A549 treated with CORT108297 at 1 μM for 4 hours (cell line): ENCODE data around the gene FNDC8. TPM values are rescaled to one million over a fixed set of nuclear protein-coding genes. Genes with fewer than 3 reads are reported as not detected.

Source experiments
- total RNA-seq: library from RNA; stranded (reverse); fragments of 200-300 nt; extraction: Qiagen RNA extraction; gene quantifications from 5 replicates; pipeline ENCODE4 v1.2.3, GENCODE V29; 2022

FNDC8 gene
- total RNA-seq, result not detected in 5 replicates

GRCh38 chr17:35121315-35121714, at the start of gene FNDC8:
FNDC8 (plus strand) TSS chr17:35121615; CDS start chr17:35121694, 79 bp downstream.

GRCh38 chr17:35119370-35120165, 1.8 kb upstream of the FNDC8 start, which contains the start of gene RAD51D:
RAD51D (minus strand) TSS chr17:35119860; CDS start chr17:35119613, 247 bp downstream.

DNA sequence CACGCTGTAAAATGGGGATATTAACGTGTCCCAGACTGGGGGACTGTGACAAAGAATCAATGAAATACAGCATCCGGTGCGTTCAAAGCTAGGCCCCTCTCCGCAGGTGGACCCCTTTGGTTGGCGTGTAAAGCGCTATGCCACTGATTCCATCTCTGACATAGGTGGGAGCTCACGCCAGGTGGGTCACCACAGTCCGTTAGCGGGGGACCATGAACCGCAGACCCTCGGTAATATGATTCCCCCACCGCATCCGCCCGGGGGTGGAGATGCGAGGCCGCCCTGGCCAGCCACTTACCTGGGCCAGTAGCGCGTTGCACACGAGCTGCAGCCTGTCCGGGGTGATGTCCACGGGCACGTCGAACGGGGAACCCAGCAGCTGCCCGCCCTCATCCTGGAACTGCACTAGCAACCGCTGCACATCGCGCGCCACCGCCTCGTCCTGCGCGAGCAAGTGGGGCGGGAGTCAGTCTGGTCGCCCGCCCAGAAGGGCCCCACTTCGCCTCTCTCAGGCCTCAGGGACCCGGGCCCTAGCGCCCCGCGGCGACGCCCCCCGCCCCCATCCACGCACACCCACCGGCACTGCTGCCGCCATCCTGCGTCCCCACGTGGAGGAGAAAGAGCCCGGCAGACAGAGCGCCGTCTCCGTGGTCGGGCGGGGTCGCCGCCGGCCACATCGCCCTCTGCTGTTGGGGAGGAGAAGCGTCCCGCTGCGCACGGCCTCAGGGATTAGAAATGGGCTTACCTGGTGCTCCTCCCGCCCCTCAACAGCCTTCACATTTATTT, 20.5 kb downstream of the FNDC8 start, which contains the start of gene NLE1:
NLE1 (minus strand) TSS at position 623 of the 786 bp plus-strand sequence; CDS start at position 595, 28 bp downstream.

GRCh38 chr17:35147375-35147905, 26.0 kb downstream of the FNDC8 start, which contains the start of gene UNC45B:
UNC45B (plus strand) TSS chr17:35147817; CDS start chr17:35148264, 447 bp downstream.

Other genes with a start within 250 kb of the FNDC8 start
- 0.77 to 1.5 TPM (median 1.3 TPM) in 5 replicates for gene CCT6B, start 160.2 kb upstream of the FNDC8 start, total RNA-seq
- 12.7 to 16.7 TPM (median 14.5 TPM) in 5 replicates for gene ZNF830, start 160.1 kb upstream of the FNDC8 start, total RNA-seq
- 17.5 to 21.6 TPM (median 17.9 TPM) in 5 replicates for gene LIG3, start 141.1 kb upstream of the FNDC8 start, total RNA-seq
- 43.4 to 55.8 TPM (median 50.1 TPM) in 5 replicates for gene RFFL, start 57.9 kb upstream of the FNDC8 start, total RNA-seq
- gene RAD51D, start 1.8 kb upstream of the FNDC8 start, total RNA-seq, result 24.5 to 31.0 TPM (median 27.6 TPM) in 5 replicates
- gene NLE1, start 20.7 kb downstream of the FNDC8 start, total RNA-seq, result 30.6 to 40.9 TPM (median 38.3 TPM) in 5 replicates
- not detected in 5 replicates for gene UNC45B, start 26.2 kb downstream of the FNDC8 start, total RNA-seq
- not detected in 5 replicates for gene SLC35G3, start 72.8 kb downstream of the FNDC8 start, total RNA-seq
- 2.1 to 3.2 TPM (median 2.7 TPM) in 5 replicates for gene SLFN5, start 121.5 kb downstream of the FNDC8 start, total RNA-seq